ENCODE data around the gene PTPRN2.

Gene PTPRN2

DNA sequence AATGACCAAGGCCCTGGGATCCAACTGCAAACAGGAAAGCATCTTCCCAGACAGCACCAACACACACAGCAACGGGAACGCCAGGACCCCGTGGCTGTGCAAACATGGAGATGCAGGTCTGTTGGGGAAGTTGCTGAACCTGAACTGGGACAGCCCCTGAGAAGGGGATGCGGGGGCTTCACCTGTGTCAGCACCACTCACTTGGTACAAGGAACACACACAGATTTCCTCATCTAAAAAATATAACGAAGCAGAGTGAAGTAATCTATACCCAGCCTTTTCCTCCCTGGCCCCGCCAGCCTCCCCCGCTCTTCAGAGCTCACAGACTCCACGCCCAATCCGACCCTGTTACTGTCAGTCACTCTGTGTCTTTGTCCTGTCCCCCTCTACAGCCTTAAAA is 93.0 kb downstream of the PTPRN2 start:
- no peak for DNase-seq (ENCODE audit: low read depth)
- H3K4me3 ChIP-seq (ENCODE audit: low read depth, low read length) = no peak overlapping the region
- TF ChIP-seq, protein P1, sequence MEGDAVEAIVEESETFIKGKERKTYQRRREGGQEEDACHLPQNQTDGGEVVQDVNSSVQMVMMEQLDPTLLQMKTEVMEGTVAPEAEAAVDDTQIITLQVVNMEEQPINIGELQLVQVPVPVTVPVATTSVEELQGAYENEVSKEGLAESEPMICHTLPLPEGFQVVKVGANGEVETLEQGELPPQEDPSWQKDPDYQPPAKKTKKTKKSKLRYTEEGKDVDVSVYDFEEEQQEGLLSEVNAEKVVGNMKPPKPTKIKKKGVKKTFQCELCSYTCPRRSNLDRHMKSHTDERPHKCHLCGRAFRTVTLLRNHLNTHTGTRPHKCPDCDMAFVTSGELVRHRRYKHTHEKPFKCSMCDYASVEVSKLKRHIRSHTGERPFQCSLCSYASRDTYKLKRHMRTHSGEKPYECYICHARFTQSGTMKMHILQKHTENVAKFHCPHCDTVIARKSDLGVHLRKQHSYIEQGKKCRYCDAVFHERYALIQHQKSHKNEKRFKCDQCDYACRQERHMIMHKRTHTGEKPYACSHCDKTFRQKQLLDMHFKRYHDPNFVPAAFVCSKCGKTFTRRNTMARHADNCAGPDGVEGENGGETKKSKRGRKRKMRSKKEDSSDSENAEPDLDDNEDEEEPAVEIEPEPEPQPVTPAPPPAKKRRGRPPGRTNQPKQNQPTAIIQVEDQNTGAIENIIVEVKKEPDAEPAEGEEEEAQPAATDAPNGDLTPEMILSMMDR (conservative IDR thresholded peaks at IDR 0.05; ENCODE audit: low read depth, low read length) = no peak

DNA sequence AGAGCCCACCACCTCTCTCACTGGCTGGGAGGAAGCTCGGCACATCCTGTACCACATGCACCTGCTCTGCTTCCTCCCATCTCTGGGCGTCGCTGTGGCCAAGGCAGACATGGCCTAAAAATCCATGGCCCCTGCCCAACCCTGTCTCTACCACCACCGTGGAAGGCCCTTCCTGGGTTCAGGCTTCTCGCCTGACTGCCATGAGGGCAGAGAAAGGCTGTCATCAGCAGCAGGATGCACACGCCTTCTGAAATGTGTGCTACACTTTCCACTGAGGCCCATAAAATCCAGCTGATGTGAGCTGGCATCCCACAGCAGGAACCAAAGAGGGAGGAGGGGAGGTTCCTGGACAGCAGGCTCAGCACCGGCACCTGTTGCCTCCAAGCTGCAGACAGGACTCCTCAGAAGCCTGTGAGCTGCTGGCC is 93.4 kb downstream of the PTPRN2 start:
- DNase-seq (ENCODE audit: low read depth) = no peak
- TF ChIP-seq, protein P1 (conservative IDR thresholded peaks at IDR 0.05; ENCODE audit: low read depth, low read length) = no peak
- H3K4me3 ChIP-seq (ENCODE audit: low read depth, low read length) = no peak overlapping the region

DNA sequence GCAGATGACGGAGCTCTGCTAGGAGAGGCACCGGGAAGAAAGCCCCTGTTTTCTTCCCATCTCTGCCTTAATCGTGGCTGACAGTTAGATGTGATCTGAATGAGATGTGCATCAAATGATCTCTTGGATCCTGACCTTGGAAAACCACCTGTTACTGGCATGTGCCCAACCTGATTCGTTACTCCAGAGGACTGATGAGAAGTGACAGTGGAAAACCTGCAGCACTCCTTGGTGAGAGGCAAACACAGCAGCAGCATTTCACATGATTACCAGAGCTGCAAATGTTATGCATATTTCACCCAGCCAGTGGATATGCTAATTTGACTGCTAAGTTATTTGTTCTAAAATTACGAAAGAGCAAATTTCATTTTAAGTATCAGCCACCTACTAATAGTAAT is 95.3 kb downstream of the PTPRN2 start:
- no peak for DNase-seq (ENCODE audit: low read depth)
- TF ChIP-seq, protein P1 (conservative IDR thresholded peaks at IDR 0.05; ENCODE audit: low read depth, low read length) = no peak
- H3K4me3 ChIP-seq (ENCODE audit: low read depth, low read length) = no peak overlapping the region

DNA sequence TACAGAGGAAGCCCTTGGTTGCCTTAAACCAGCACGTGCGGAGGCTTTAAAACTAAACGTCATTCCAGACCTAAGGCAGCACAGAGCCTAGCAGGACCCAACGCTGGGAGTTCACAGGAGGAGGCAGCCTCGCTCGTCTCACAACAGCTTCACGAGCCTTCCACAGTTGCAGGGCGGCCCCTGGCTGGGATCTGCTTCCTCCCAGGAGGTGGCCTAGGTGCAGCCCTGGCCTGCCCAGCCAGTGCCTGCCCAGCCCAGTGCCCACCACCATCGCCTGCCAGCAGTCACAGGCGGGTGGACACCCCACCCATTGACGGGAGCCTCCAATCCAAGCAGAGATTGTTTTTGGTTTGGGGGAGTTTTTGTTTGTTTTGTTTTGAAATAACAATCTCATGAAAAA is 96.5 kb downstream of the PTPRN2 start:
- DNase-seq (ENCODE audit: low read depth) = no peak
- H3K4me3 ChIP-seq (ENCODE audit: low read depth, low read length) = no peak overlapping the region
- TF ChIP-seq, protein P1 (conservative IDR thresholded peaks at IDR 0.05; ENCODE audit: low read depth, low read length) = no peak

DNA sequence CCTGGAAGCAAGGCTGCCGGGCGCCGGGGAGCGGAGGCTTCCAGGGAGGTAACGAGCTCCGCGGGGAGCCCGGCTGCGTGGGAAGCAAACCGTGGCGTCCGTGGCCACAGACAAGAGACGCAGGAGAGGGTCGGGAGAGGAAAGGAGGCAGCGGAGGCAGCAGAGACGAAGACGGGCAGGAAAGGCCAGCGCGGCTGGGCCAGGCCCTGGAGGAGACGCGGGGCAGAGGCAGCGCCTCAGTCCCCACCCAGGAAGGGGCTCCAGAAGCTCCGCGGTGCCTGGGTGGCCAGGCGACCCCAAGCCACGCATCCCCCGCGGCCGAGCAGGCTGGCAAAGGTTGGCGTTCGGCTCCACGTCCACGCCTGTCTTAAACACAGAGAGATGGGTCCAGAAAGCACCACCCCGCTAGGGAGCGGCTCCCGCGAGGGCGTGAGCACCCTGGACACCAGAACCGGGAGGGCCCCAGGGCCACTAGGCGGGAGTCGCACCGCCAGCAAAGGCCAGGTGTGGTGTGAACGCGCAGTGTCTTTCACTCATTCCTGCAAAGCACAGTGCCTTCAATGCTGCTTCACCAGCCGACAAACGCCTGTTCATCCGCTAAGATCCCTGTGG is 97.3 kb downstream of the PTPRN2 start:
- DNase-seq (ENCODE audit: low read depth) = no peak

DNA sequence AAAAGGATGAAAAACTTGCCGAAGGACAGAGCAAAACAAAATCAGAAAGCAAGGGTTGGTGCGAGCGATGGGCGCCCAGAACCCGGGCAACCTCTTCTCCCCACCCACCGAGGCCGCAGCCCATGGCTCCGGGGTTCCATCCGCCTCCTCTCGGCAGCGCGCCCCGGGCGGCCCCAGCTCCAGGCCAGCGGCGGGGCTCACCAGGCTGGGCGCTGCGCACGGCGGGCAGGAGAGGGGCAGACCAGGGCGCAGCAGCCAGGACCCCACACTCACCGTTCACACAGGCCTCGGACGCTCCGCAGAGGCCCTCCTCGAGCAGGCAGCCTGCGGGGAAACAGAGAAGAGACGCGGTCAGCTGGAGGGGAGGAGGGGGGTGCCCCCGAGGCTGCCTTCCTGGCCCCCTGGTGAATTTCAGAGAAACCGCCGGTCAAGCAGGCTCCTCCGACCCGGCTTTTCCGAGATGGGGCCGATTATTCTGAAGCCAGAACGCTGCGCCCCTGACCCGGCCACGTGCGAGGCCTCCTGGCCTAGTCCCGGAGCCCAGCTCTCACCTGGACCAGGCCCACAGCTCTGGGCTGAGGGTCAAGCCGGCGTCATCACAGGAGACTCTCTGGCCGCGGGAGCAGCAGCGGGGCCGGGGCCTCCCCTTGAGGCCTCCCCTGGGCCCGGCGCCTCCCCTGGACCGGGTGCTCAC is 98.0 kb downstream of the PTPRN2 start:
- H3K4me3 ChIP-seq (ENCODE audit: low read depth, low read length) = no peak overlapping the region
- TF ChIP-seq, protein P1 (conservative IDR thresholded peaks at IDR 0.05; ENCODE audit: low read depth, low read length) = no peak
- no peak for DNase-seq (ENCODE audit: low read depth)

More for the DNA sequence above, 97.3 kb downstream of the PTPRN2 start:
- TF ChIP-seq, protein P1 (conservative IDR thresholded peaks at IDR 0.05; ENCODE audit: low read depth, low read length) = no peak
- no peak overlapping the region for H3K4me3 ChIP-seq (ENCODE audit: low read depth, low read length)

Measured in choroid plexus epithelial cell (primary cell).